SK-N-SH (cell line): ENCODE results near the gene ASCL5. TPM values are rescaled to one million over a fixed set of nuclear protein-coding genes. Genes with fewer than 3 reads are reported as not detected.

Experiments
- CTCF ChIA-PET: fragments of 300-600, 350-600 bp; formaldehyde crosslinking; extraction: SDS; loops from one replicate; lab custom pipeline; 2021; lab: Yijun Ruan, JAX
- POLR2A ChIA-PET: fragments of 350-600 bp; sonication (Branson Sonifier 250); formaldehyde crosslinking; extraction: SDS; loops from one replicate; lab custom pipeline; 2020; ENCODE audit warnings: antibody characterized with exemption, inconsistent platforms; lab: Yijun Ruan, JAX
- DNase-seq: peaks from one replicate; pipeline ENCODE4 v3.0.0; 2012
- H2AFZ ChIP-seq: fragments of 200-600 bp; sonication (generic); 2 replicates; pipeline ENCODE4 v1.8.1; 2016; ENCODE audit warnings: antibody characterized with exemption, mild to moderate bottlenecking, low read depth
- H3F3A ChIP-seq: fragments of 200-600 bp; sonication (generic); replicated peaks from 2 replicates; pipeline ENCODE3; 2016; ENCODE audit warnings: antibody characterized with exemption, mild to moderate bottlenecking; ENCODE audit not compliant: insufficient read depth
- H3K27ac ChIP-seq, 2 experiments: fragments of 200-500 bp in 1 of 2; fragments of 200-600 bp in 1 of 2; sonication (Bioruptor generic) in 1 of 2; sonication (generic), shearing (Covaris generic) in 1 of 2; 2 replicates each; pipeline versions ENCODE4 v1.5.1 to v1.6.1; 2014 to 2016; ENCODE audit warnings: low read depth in 2 of 2, inconsistent platforms in 1 of 2, low read length in 1 of 2, mild to moderate bottlenecking in 1 of 2, mixed read lengths in 1 of 2
- H3K27me3 ChIP-seq: fragments of 200-600 bp; sonication (generic), shearing (Covaris generic); 2 replicates; pipeline ENCODE4 v1.6.1; 2016; ENCODE audit warnings: mixed run types; ENCODE audit not compliant: insufficient read depth
- H3K36me3 ChIP-seq, 2 experiments: fragments of 200-500 bp in 1 of 2; fragments of 200-600 bp in 1 of 2; sonication (Bioruptor generic) in 1 of 2; sonication (generic) in 1 of 2; replicated peaks in 1 of 2; 2 replicates each; pipeline versions ENCODE3 to v1.5.1; 2014 to 2016; ENCODE audit warnings: low read length in 1 of 2, mild to moderate bottlenecking in 1 of 2; ENCODE audit not compliant: insufficient read depth in 2 of 2, control insufficient read depth in 1 of 2
- H3K4me1 ChIP-seq, 2 experiments: fragments of 200-500 bp in 1 of 2; fragments of 200-600 bp in 1 of 2; sonication (Bioruptor generic) in 1 of 2; sonication (generic), shearing (Covaris generic) in 1 of 2; 2 replicates each; pipeline versions ENCODE4 v1.5.1 to v1.6.1; 2014 to 2016; ENCODE audit warnings: low read depth in 1 of 2, low read length in 1 of 2, mixed run types in 1 of 2; ENCODE audit not compliant: insufficient read depth in 2 of 2, control insufficient read depth in 1 of 2
- H3K4me2 ChIP-seq: fragments of 200-600 bp; sonication (generic), shearing (Covaris generic); 2 replicates; pipeline ENCODE4 v1.6.1; 2017; ENCODE audit warnings: mixed run types
- H3K4me3 ChIP-seq, 2 experiments: fragments of 200-500 bp in 1 of 2; fragments of 200-600 bp in 1 of 2; sonication (Bioruptor generic) in 1 of 2; sonication (generic), shearing (Covaris generic) in 1 of 2; 2 replicates each; pipeline versions ENCODE4 v1.5.1 to v1.8.1; 2014 to 2016; ENCODE audit warnings: low read depth in 2 of 2, inconsistent platforms in 1 of 2, low read length in 1 of 2, mild to moderate bottlenecking in 1 of 2, mixed read lengths in 1 of 2, moderate library complexity in 1 of 2
- H3K79me2 ChIP-seq: fragments of 200-600 bp; sonication (generic); 2 replicates; pipeline ENCODE4 v1.8.1; 2017; ENCODE audit warnings: mild to moderate bottlenecking; ENCODE audit not compliant: insufficient read depth
- H3K9ac ChIP-seq: fragments of 200-600 bp; sonication (generic); 2 replicates; pipeline ENCODE4 v1.6.1; 2017; ENCODE audit warnings: mixed run types
- H3K9me2 ChIP-seq: fragments of 200-600 bp; sonication (generic); 2 replicates; pipeline ENCODE4 v1.6.1; 2017; ENCODE audit warnings: mixed run types
- H3K9me3 ChIP-seq: fragments of 200-600 bp; sonication (generic); 2 replicates; pipeline ENCODE4 v1.6.1; 2017; ENCODE audit warnings: mixed run types, mild to moderate bottlenecking, moderate library complexity
- H4K20me1 ChIP-seq: fragments of 200-600 bp; sonication (generic); 2 replicates; pipeline ENCODE4 v1.6.1; 2017; ENCODE audit warnings: mild to moderate bottlenecking, mixed run types; ENCODE audit not compliant: insufficient read depth
- CHD2 ChIP-seq: fragments of 150-350 bp; IDR thresholded peaks from 2 replicates; pipeline ENCODE4 v1.6.1; 2018; ENCODE audit warnings: low read length; ENCODE audit not compliant: partially characterized antibody
- ELF1 ChIP-seq: IDR thresholded peaks from 2 replicates; pipeline ENCODE4 v1.4.0; 2012
- EZH2phosphoT487 ChIP-seq: fragments of 200-600 bp; sonication (generic); IDR thresholded peaks from 2 replicates; pipeline ENCODE4 v1.6.1; 2017; ENCODE audit warnings: low read depth, mixed run types, mild to moderate bottlenecking, antibody characterized with exemption, moderate library complexity, borderline replicate concordance
- FOSL2 ChIP-seq: IDR thresholded peaks from 2 replicates; pipeline ENCODE4 v1.4.0; 2012; ENCODE audit warnings: low read depth, mild to moderate bottlenecking, moderate library complexity, borderline replicate concordance
- FOXJ3 ChIP-seq: sonication (generic); formaldehyde crosslinking; IDR thresholded peaks from 2 replicates; pipeline ENCODE4 v1.5.1; 2020; ENCODE audit warnings: mild to moderate bottlenecking, missing genetic modification reagents
- IRF3 ChIP-seq: fragments of 150-350 bp; IDR thresholded peaks from 2 replicates; pipeline ENCODE4 v1.6.1; 2016; ENCODE audit warnings: mild to moderate bottlenecking, low read depth, low read length
- JUND ChIP-seq: IDR thresholded peaks from 2 replicates; pipeline ENCODE4 v1.4.0; 2012
- MAX ChIP-seq: IDR thresholded peaks from 2 replicates; pipeline ENCODE4 v1.4.0; 2012; ENCODE audit warnings: low read depth
- POLR2AphosphoS5 ChIP-seq: IDR thresholded peaks from 2 replicates; pipeline ENCODE4 v1.6.1; 2012; ENCODE audit warnings: low read depth, low read length
- RCOR1 ChIP-seq: fragments of 150-350 bp; IDR thresholded peaks from 2 replicates; pipeline ENCODE4 v1.6.1; 2017; ENCODE audit warnings: antibody characterized with exemption, low read length
- SMC3 ChIP-seq: IDR thresholded peaks from 2 replicates; pipeline ENCODE4 v1.6.1; 2012; ENCODE audit warnings: low read depth, low read length, improper control_type of control experiment
- TAF1 ChIP-seq: IDR thresholded peaks from 2 replicates; pipeline ENCODE4 v1.6.1; 2012; ENCODE audit warnings: low read depth, mild to moderate bottlenecking, low read length, moderate library complexity, borderline replicate concordance
- TCF12 ChIP-seq: IDR thresholded peaks from 2 replicates; pipeline ENCODE4 v1.4.0; 2012
- TEAD4 ChIP-seq: IDR thresholded peaks from 2 replicates; pipeline ENCODE4 v1.4.0; 2012; ENCODE audit warnings: mild to moderate bottlenecking, borderline replicate concordance; ENCODE audit not compliant: insufficient read depth
- USF1 ChIP-seq: IDR thresholded peaks from 2 replicates; pipeline ENCODE4 v1.4.0; 2012; ENCODE audit warnings: low read depth, borderline replicate concordance
- USF2 ChIP-seq: fragments of 150-350 bp; IDR thresholded peaks from 2 replicates; pipeline ENCODE4 v1.6.1; 2017; ENCODE audit warnings: antibody characterized with exemption, low read length, low read depth, borderline replicate concordance
- ZBTB33 ChIP-seq: IDR thresholded peaks from 2 replicates; pipeline ENCODE4 v1.4.0; 2012; ENCODE audit warnings: low read depth, borderline replicate concordance
- WGBS: methylation state at CpG from one replicate; pipeline ENCODE4 v1.1.6; 2017; ENCODE audit warnings: low lambda C conversion rate; 5-methylcytosine and 5-hydroxymethylcytosine counted together
- polyA plus RNA-seq, 3 experiments: library from polyadenylated mRNA; depleted of rRNA; stranded (reverse); fragments of >200 nt; gene quantifications; 2 replicates each; pipeline ENCODE4 v1.2.3, GENCODE V29; 2012
- TF ChIP-seq, protein P1 (sequence below): fragments of 200-600 bp; sonication (generic); IDR thresholded peaks from 2 replicates; pipeline ENCODE4 v1.6.1; 2017; ENCODE audit warnings: antibody characterized with exemption, mild to moderate bottlenecking, moderate library complexity

Gene ASCL5
- polyA plus RNA-seq, 1 of the 3 experiments (the other 2 are of a cell fraction), result not detected

DNA sequence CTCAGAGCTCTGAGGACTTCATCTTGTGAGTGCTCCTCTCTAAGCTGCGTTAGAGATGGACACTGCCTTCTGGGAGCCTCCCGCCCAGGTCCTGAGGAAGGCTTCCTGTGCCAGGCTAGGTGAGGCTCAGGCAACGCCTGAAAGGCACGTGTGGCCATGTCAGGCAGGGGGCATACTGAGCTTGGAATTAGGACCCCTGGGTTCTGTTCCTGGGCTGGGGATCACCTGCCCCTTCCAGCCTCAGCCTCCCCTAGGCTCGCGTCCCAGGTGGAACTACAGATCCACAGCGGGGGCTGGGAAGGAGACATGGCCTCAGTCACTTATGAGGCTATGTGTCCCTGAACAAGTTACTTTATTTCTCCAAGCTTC is 10.0 kb upstream of the ASCL5 start:
- no peak overlapping the region for H3K4me3 ChIP-seq
- no peaks in the 10 kb centered on the region for H3K79me2 ChIP-seq
- H3F3A ChIP-seq, result peaks cover 19% of the 10 kb centered on the region
- no peaks in the 10 kb centered on the region for H3K9me3 ChIP-seq
- H3K9ac ChIP-seq, result no peak overlapping the region
- H2AFZ ChIP-seq, result no peak overlapping the region
- H3K36me3 ChIP-seq, result peaks cover 8 to 62% of the 10 kb centered on the region in 2 experiments
- no peak for DNase-seq
- CTCF ChIA-PET, result interaction anchor here (1.0 to 2.0 kb wide), 3 partner anchors 12 to 23 kb away, joined by 3 to 13 read pairs (median 6); no protein-coding TSS in a partner anchor
- TF ChIP-seq EZH2phosphoT487 (no peak), ELF1 (no peak), USF1 (no peak), TCF12 (no peak), CHD2 (no peak), FOXJ3 (CRISPR knock-in tag) (no peak), FOSL2 (no peak), TEAD4 (no peak), JUND (no peak), MAX (no peak), ZBTB33 (no peak), RCOR1 (no peak), IRF3 (no peak), POLR2AphosphoS5 (no peak), SMC3 (no peak), TAF1 (no peak), USF2 (no peak)
- TF ChIP-seq, protein P1, sequence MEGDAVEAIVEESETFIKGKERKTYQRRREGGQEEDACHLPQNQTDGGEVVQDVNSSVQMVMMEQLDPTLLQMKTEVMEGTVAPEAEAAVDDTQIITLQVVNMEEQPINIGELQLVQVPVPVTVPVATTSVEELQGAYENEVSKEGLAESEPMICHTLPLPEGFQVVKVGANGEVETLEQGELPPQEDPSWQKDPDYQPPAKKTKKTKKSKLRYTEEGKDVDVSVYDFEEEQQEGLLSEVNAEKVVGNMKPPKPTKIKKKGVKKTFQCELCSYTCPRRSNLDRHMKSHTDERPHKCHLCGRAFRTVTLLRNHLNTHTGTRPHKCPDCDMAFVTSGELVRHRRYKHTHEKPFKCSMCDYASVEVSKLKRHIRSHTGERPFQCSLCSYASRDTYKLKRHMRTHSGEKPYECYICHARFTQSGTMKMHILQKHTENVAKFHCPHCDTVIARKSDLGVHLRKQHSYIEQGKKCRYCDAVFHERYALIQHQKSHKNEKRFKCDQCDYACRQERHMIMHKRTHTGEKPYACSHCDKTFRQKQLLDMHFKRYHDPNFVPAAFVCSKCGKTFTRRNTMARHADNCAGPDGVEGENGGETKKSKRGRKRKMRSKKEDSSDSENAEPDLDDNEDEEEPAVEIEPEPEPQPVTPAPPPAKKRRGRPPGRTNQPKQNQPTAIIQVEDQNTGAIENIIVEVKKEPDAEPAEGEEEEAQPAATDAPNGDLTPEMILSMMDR, result no peak
- TF ChIP-seq, all 33 proteins: peak for 0
- 100% methylated on average over 1 of the region's 7 CpGs for WGBS
- H3K4me1 ChIP-seq, result peaks cover 14 to 19% of the 10 kb centered on the region in 2 experiments; a peak in 2 of 4 replicates
- H3K27ac ChIP-seq, result peak overlapping the region in 1 of 2 experiments; percentile 76; a peak in 1 of 4 replicates
- H3K27me3 ChIP-seq, result no peaks in the 10 kb centered on the region
- peak overlapping the region; percentile 32; the same call in 1 of the 2 replicates for H3K4me2 ChIP-seq
- peaks cover 9% of the 10 kb centered on the region; the same call in 1 of the 2 replicates for H4K20me1 ChIP-seq
- no peaks in the 10 kb centered on the region for H3K9me2 ChIP-seq
- POLR2A ChIA-PET, result no interaction called here
